Measurements from ENCODE around the gene ESPNL. TPM values are rescaled to one million over a fixed set of nuclear protein-coding genes. Genes with fewer than 3 reads are reported as not detected.

ESPNL gene
- total RNA-seq, 4 donors from 2014 or later, result 0.27 to 2.5 TPM; not detected in 2

GRCh38 chr2:238081561-238081960 lies 18.6 kb upstream of the ESPNL start:
- H3K9me3 ChIP-seq, result no peaks in the 10 kb centered on the region
- H3K27me3 ChIP-seq, result no peaks in the 10 kb centered on the region
- no peak overlapping the region for H3K27ac ChIP-seq
- peaks cover 0 to 36% (median 0%) of the 10 kb centered on the region in 3 donors for H3K36me3 ChIP-seq
- no peak overlapping the region for H3K4me3 ChIP-seq
- peak in 1 of 3 donors; percentile 19 for DNase-seq
- TF ChIP-seq CTCF (IDR thresholded peaks at IDR 0.05), result no peak
- no peak for TF ChIP-seq POLR2A (IDR thresholded peaks at IDR 0.05)
- no peaks in the 10 kb centered on the region for H3K4me1 ChIP-seq

- TF ChIP-seq CTCF (IDR thresholded peaks at IDR 0.05), result no peak
- TF ChIP-seq POLR2A (IDR thresholded peaks at IDR 0.05), result no peak
- DNase-seq, result peak in 1 of 3 donors; percentile 24
- no peak overlapping the region for H3K4me3 ChIP-seq
- H3K36me3 ChIP-seq, result peaks cover 0 to 36% (median 0%) of the 10 kb centered on the region in 3 donors
- H3K27ac ChIP-seq, result no peak overlapping the region
- H3K4me1 ChIP-seq, result no peaks in the 10 kb centered on the region
- H3K27me3 ChIP-seq, result no peaks in the 10 kb centered on the region
- no peaks in the 10 kb centered on the region for H3K9me3 ChIP-seq
Measured at GRCh38 chr2:238082151-238082550, 18.0 kb upstream of the ESPNL start.

GRCh38 chr2:238082827-238083226 lies 17.3 kb upstream of the ESPNL start:
- TF ChIP-seq CTCF (IDR thresholded peaks at IDR 0.05) (no peak), POLR2A (IDR thresholded peaks at IDR 0.05) (no peak)
- no peaks in the 10 kb centered on the region for H3K4me1 ChIP-seq
- no peaks in the 10 kb centered on the region for H3K9me3 ChIP-seq
- no peak overlapping the region for H3K27ac ChIP-seq
- H3K4me3 ChIP-seq, result no peak overlapping the region
- H3K36me3 ChIP-seq, result peaks cover 0 to 36% (median 0%) of the 10 kb centered on the region in 3 donors
- H3K27me3 ChIP-seq, result no peaks in the 10 kb centered on the region
- peak in 1 of 3 donors; percentile 29 for DNase-seq

GRCh38 chr2:238083919-238084318 lies 16.2 kb upstream of the ESPNL start:
- Histone ChIP-seq H3K36me3 (peaks cover 0 to 36% (median 0%) of the 10 kb centered on the region in 3 donors), H3K27ac (no peak overlapping the region), H3K4me1 (no peaks in the 10 kb centered on the region), H3K9me3 (no peaks in the 10 kb centered on the region), H3K4me3 (no peak overlapping the region), H3K27me3 (no peaks in the 10 kb centered on the region)
- no peak for TF ChIP-seq POLR2A (IDR thresholded peaks at IDR 0.05)
- no peak for TF ChIP-seq CTCF (IDR thresholded peaks at IDR 0.05)
- DNase-seq, result peak in 1 of 3 donors; percentile 14

- Histone ChIP-seq H3K4me3 (no peak overlapping the region), H3K36me3 (peaks cover 0 to 36% (median 0%) of the 10 kb centered on the region in 3 donors), H3K27me3 (no peaks in the 10 kb centered on the region), H3K27ac (no peak overlapping the region), H3K4me1 (no peaks in the 10 kb centered on the region), H3K9me3 (no peaks in the 10 kb centered on the region)
- TF ChIP-seq POLR2A (IDR thresholded peaks at IDR 0.05), result no peak
- DNase-seq, result peak in 1 of 3 donors; percentile 22
Measured at GRCh38 chr2:238084761-238085160, 15.4 kb upstream of the ESPNL start.

- Histone ChIP-seq H3K4me1 (no peaks in the 10 kb centered on the region), H3K4me3 (no peak overlapping the region), H3K27ac (no peak overlapping the region), H3K9me3 (no peaks in the 10 kb centered on the region), H3K27me3 (no peaks in the 10 kb centered on the region), H3K36me3 (peaks cover 0 to 31% (median 0%) of the 10 kb centered on the region in 3 donors)
- DNase-seq, result no peak
- TF ChIP-seq POLR2A (IDR thresholded peaks at IDR 0.05) (no peak), CTCF (IDR thresholded peaks at IDR 0.05) (no peak)
Measured at GRCh38 chr2:238085899-238086298, 14.2 kb upstream of the ESPNL start.
